PC-3 (cell line): ENCODE data around the gene PRAMEF12. TPM values are rescaled to one million over a fixed set of nuclear protein-coding genes. Genes with fewer than 3 reads are reported as not detected.

Experiments
- ATAC-seq: fragments of 200-7000 bp; cut with Tn5 transposase; 2 replicates; pipeline ENCODE4 v1.9.1; 2020; ENCODE audit warnings: mild to moderate bottlenecking, moderate library complexity
- BruUV-seq: library from RNA; stranded (reverse); fragments of 400-500 nt; replicated peaks from 2 replicates; lab custom pipeline; 2021; lab: Mats Ljungman, UMichigan
- CTCF ChIA-PET: fragments of 300-600 bp; sonication (Branson Sonifier 250); formaldehyde crosslinking; loops from one replicate; lab custom pipeline; 2022; ENCODE audit warnings: antibody characterized with exemption; lab: Charles Lee
- POLR2A ChIA-PET: fragments of 300-600 bp; sonication (Branson Sonifier 250); formaldehyde crosslinking; loops from one replicate; lab custom pipeline; 2022; ENCODE audit warnings: antibody characterized with exemption; ENCODE audit not compliant: unreplicated experiment; lab: Charles Lee
- DNase-seq: peaks from one replicate; pipeline ENCODE4 v3.0.0-alpha.2; 2015
- H2AFZ ChIP-seq: fragments of 300-600 bp; sonication (generic); 2 replicates; pipeline ENCODE4 v1.6.0; 2016; ENCODE audit warnings: antibody characterized with exemption, low read length
- H3F3A ChIP-seq: fragments of 300-600 bp; sonication (generic); one replicate; pipeline ENCODE4 v1.6.0; 2017; ENCODE audit warnings: antibody characterized with exemption, low read length, control low read depth, mild to moderate bottlenecking; ENCODE audit not compliant: unreplicated experiment
- H3K27ac ChIP-seq: fragments of 300-600 bp; sonication (generic); 2 replicates; pipeline ENCODE4 v1.5.1; 2016; ENCODE audit warnings: mild to moderate bottlenecking, low read length
- H3K27me3 ChIP-seq: fragments of 300-600 bp; sonication (generic); 2 replicates; pipeline ENCODE4 v1.6.1; 2016; ENCODE audit warnings: low read length, mixed read lengths
- H3K36me3 ChIP-seq: fragments of 300-600 bp; sonication (generic); 2 replicates; pipeline ENCODE4 v1.6.1; 2016; ENCODE audit warnings: low read depth, mixed run types, low read length, mixed read lengths
- H3K4me1 ChIP-seq: fragments of 300-600 bp; sonication (generic); 2 replicates; pipeline ENCODE4 v1.5.1; 2016; ENCODE audit warnings: low read length; ENCODE audit not compliant: insufficient read depth
- H3K4me2 ChIP-seq: fragments of 300-600 bp; sonication (generic); 2 replicates; pipeline ENCODE4 v1.6.0; 2016; ENCODE audit warnings: low read length
- H3K4me3 ChIP-seq: fragments of 300-600 bp; sonication (generic); 2 replicates; pipeline ENCODE4 v1.5.1; 2016; ENCODE audit warnings: mild to moderate bottlenecking, low read length, mixed read lengths
- H3K79me2 ChIP-seq: fragments of 300-600 bp; sonication (generic); 2 replicates; pipeline ENCODE4 v1.6.1; 2017; ENCODE audit warnings: low read length, mixed read lengths
- H3K9ac ChIP-seq: fragments of 300-600 bp; sonication (generic); 2 replicates; pipeline ENCODE4 v1.6.0; 2016; ENCODE audit warnings: mild to moderate bottlenecking, low read length
- H3K9me2 ChIP-seq: fragments of 300-600 bp; sonication (generic); replicated peaks from 2 replicates; pipeline ENCODE4 v1.6.1; 2016; ENCODE audit warnings: mixed run types, low read length, mixed read lengths
- H3K9me3 ChIP-seq: fragments of 300-600 bp; sonication (generic); 2 replicates; pipeline ENCODE4 v1.6.1; 2016; ENCODE audit warnings: low read length, mixed read lengths
- H4K20me1 ChIP-seq: fragments of 300-600 bp; sonication (generic); 2 replicates; pipeline ENCODE4 v1.6.1; 2016; ENCODE audit warnings: low read length, mixed read lengths
- CTCF ChIP-seq: fragments of 300-600 bp; sonication (generic); conservative IDR thresholded peaks from 2 replicates; pipeline ENCODE4 v1.5.1; 2017; ENCODE audit warnings: antibody characterized with exemption, low read depth, mild to moderate bottlenecking, low read length
- EZH2 ChIP-seq: fragments of 300-600 bp; sonication (generic); IDR thresholded peaks from one replicate; pipeline ENCODE4 v1.6.1; 2017; ENCODE audit warnings: antibody characterized with exemption, mild to moderate bottlenecking, low read length; ENCODE audit not compliant: unreplicated experiment
- EZH2phosphoT487 ChIP-seq: fragments of 300-600 bp; sonication (generic); IDR thresholded peaks from 2 replicates; pipeline ENCODE4 v1.6.1; 2018; ENCODE audit warnings: mild to moderate bottlenecking, antibody characterized with exemption, low read length, borderline replicate concordance
- intact Hi-C: fragments of 100-400 bp; cut with micrococcal nuclease; formaldehyde crosslinking; loops from 2 replicates; pipeline ENCODE4 v1.9.0; 2023
- total RNA-seq: library from RNA; depleted of rRNA; stranded (reverse); fragments of >200 nt; gene quantifications from 2 replicates; pipeline ENCODE4 v1.2.3, GENCODE V29; 2014

PRAMEF12 gene
- total RNA-seq, 1 experiment from 2014 or later = not detected

DNA sequence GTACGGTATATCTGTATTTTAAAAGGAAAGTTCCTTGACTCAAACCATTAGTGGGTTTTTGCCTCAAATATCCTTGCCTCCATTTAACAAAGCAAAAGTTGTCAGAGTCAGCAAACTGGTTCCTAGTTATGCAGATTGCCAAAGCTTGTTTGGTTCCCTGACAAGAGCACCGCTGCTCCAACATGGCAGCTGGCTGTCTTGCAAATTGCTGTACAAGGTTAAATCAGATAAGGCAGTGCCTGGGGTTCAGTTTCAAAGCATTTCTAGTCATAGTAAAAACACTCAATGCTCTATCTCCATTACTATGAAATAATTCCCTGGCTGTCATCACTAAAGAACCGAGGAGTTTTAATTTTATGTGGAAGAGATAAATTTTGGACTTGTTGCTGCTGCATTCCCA is 38.9 kb upstream of the PRAMEF12 start:
- CTCF ChIA-PET = no interaction called here
- intact Hi-C loops = no loop called here

GRCh38 chr1:12738934-12739333 is 34.6 kb upstream of the PRAMEF12 start:
- Histone ChIP-seq H4K20me1 (no peaks in the 10 kb centered on the region), H3K4me2 (no peak overlapping the region), H3K9me2 (no peaks in the 10 kb centered on the region), H2AFZ (no peak overlapping the region), H3K36me3 (no peaks in the 10 kb centered on the region; the same call in 1 of the 2 replicates), H3K27ac (no peak overlapping the region), H3F3A (no peaks in the 10 kb centered on the region), H3K9ac (no peak overlapping the region), H3K4me3 (no peak overlapping the region), H3K9me3 (no peaks in the 10 kb centered on the region), H3K79me2 (no peaks in the 10 kb centered on the region), H3K4me1 (no peaks in the 10 kb centered on the region), H3K27me3 (peaks cover 47% of the 10 kb centered on the region)
- TF ChIP-seq CTCF (no peak), EZH2 (no peak), EZH2phosphoT487 (no peak)
- intact Hi-C loops = no loop called here
- POLR2A ChIA-PET = no interaction called here
- no peak for ATAC-seq
- BruUV-seq = no TSS peak
- CTCF ChIA-PET = no interaction called here
- no peak for DNase-seq

More for the DNA sequence above, 38.9 kb upstream of the PRAMEF12 start:
- Histone ChIP-seq H3K79me2 (no peaks in the 10 kb centered on the region), H2AFZ (no peak overlapping the region), H3K4me1 (no peaks in the 10 kb centered on the region), H3K9ac (no peak overlapping the region), H3K4me3 (no peak overlapping the region), H3K27ac (no peak overlapping the region), H3K27me3 (peaks cover 35% of the 10 kb centered on the region), H3F3A (no peaks in the 10 kb centered on the region), H3K36me3 (no peaks in the 10 kb centered on the region; the same call in 1 of the 2 replicates), H4K20me1 (no peaks in the 10 kb centered on the region), H3K9me3 (no peaks in the 10 kb centered on the region), H3K9me2 (no peaks in the 10 kb centered on the region), H3K4me2 (no peak overlapping the region)
- no peak for TF ChIP-seq EZH2
- TF ChIP-seq CTCF = no peak
- no peak for TF ChIP-seq EZH2phosphoT487
- DNase-seq = no peak
- no peak for ATAC-seq
- POLR2A ChIA-PET = no interaction called here
- no TSS peak for BruUV-seq

DNA sequence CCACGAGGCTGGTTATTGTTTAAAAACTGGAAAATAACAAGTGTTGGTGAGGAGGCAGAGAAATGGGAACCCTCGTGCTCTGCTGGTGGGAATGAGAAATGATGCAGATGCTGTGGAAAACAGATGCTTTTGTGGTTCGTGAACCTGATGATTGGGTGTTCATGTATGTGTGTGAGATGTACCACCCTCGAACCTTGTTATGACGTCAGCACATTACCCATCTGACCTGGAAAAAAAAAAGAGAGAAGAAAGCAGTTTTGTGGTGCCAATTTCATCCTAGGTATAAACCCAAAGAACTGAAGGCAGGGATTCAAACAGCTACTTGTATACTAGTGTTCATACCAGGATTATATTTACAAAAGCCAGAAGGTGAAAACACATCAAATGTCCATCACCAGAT is 33.9 kb upstream of the PRAMEF12 start:
- intact Hi-C loops = no loop called here
- Histone ChIP-seq H2AFZ (no peak overlapping the region), H3K4me3 (no peak overlapping the region), H3K9me2 (no peaks in the 10 kb centered on the region), H3K27ac (no peak overlapping the region), H4K20me1 (no peaks in the 10 kb centered on the region), H3K4me1 (no peaks in the 10 kb centered on the region), H3F3A (no peaks in the 10 kb centered on the region), H3K79me2 (no peaks in the 10 kb centered on the region), H3K27me3 (peaks cover 43% of the 10 kb centered on the region), H3K9ac (no peak overlapping the region), H3K36me3 (no peaks in the 10 kb centered on the region; the same call in 1 of the 2 replicates), H3K9me3 (no peaks in the 10 kb centered on the region), H3K4me2 (no peak overlapping the region)
- DNase-seq = no peak
- TF ChIP-seq EZH2phosphoT487 (no peak), EZH2 (no peak), CTCF (no peak)
- POLR2A ChIA-PET = no interaction called here
- no TSS peak for BruUV-seq
- ATAC-seq = no peak
- CTCF ChIA-PET = no interaction called here
